H9 (cell line): ENCODE results near the gene HTRA3. TPM values are rescaled to one million over a fixed set of nuclear protein-coding genes. Genes with fewer than 3 reads are reported as not detected.

Source experiments
- DNase-seq: peaks from one replicate; pipeline ENCODE4 v3.0.0-alpha.2; 2017
- H2AFZ ChIP-seq: one replicate; pipeline ENCODE4 v1.6.1; 2013; ENCODE audit warnings: mild to moderate bottlenecking, low read length, control low read depth, moderate library complexity
- H2AK5ac ChIP-seq: 2 replicates; pipeline ENCODE4 v1.6.1; 2013; ENCODE audit warnings: low read length, control low read depth, mixed read lengths; ENCODE audit not compliant: insufficient read length
- H2BK120ac ChIP-seq: one replicate; pipeline ENCODE4 v1.6.1; 2013; ENCODE audit warnings: low read depth, mild to moderate bottlenecking, low read length, control low read depth, inconsistent platforms; ENCODE audit not compliant: poor library complexity, severe bottlenecking
- H2BK12ac ChIP-seq: 2 replicates; pipeline ENCODE4 v1.6.1; 2013; ENCODE audit warnings: low read length, control low read depth, mixed read lengths, low read depth; ENCODE audit not compliant: insufficient read length
- H2BK15ac ChIP-seq: 2 replicates; pipeline ENCODE4 v1.6.1; 2013; ENCODE audit warnings: low read depth, low read length, control low read depth
- H2BK20ac ChIP-seq: one replicate; pipeline ENCODE4 v1.6.1; 2013; ENCODE audit warnings: low read depth, mild to moderate bottlenecking, low read length, control low read depth, inconsistent platforms; ENCODE audit not compliant: poor library complexity, severe bottlenecking
- H2BK5ac ChIP-seq: 2 replicates; pipeline ENCODE4 v1.6.1; 2013; ENCODE audit warnings: low read length, control low read depth, mixed read lengths; ENCODE audit not compliant: insufficient read length
- H3K14ac ChIP-seq: 2 replicates; pipeline ENCODE4 v1.6.1; 2013; ENCODE audit warnings: low read length, control low read depth; ENCODE audit not compliant: insufficient read depth
- H3K18ac ChIP-seq: 2 replicates; pipeline ENCODE4 v1.6.1; 2013; ENCODE audit warnings: low read depth, mild to moderate bottlenecking, mixed read lengths, low read length, control low read depth; ENCODE audit not compliant: insufficient read length
- H3K23ac ChIP-seq: 2 replicates; pipeline ENCODE4 v1.6.1; 2013; ENCODE audit warnings: low read length, control low read depth, mixed read lengths, low read depth; ENCODE audit not compliant: insufficient read length
- H3K23me2 ChIP-seq: 2 replicates; pipeline ENCODE4 v1.6.1; 2013; ENCODE audit warnings: low read depth, mild to moderate bottlenecking, mixed read lengths, low read length, control low read depth; ENCODE audit not compliant: insufficient read length, poor library complexity, severe bottlenecking
- H3K27ac ChIP-seq: 2 replicates; pipeline ENCODE4 v1.5.1; 2013; ENCODE audit warnings: low read length, control low read depth, mixed read lengths, low read depth; ENCODE audit not compliant: insufficient read length
- H3K27me3 ChIP-seq: 2 replicates; pipeline ENCODE4 v1.6.1; 2013; ENCODE audit warnings: low read length, control low read depth, inconsistent platforms; ENCODE audit not compliant: insufficient read depth
- H3K4ac ChIP-seq: 2 replicates; pipeline ENCODE4 v1.6.1; 2013; ENCODE audit warnings: low read depth, mild to moderate bottlenecking, control low read depth, inconsistent platforms, low read length, moderate library complexity
- H3K4me1 ChIP-seq: 2 replicates; pipeline ENCODE4 v1.6.1; 2013; ENCODE audit warnings: low read length, control low read depth, inconsistent platforms; ENCODE audit not compliant: insufficient read depth
- H3K4me2 ChIP-seq: 2 replicates; pipeline ENCODE4 v1.6.1; 2013; ENCODE audit warnings: low read length, control low read depth, mixed read lengths; ENCODE audit not compliant: insufficient read length, insufficient read depth
- H3K56ac ChIP-seq: 2 replicates; pipeline ENCODE4 v1.6.1; 2013; ENCODE audit warnings: low read depth, mild to moderate bottlenecking, mixed read lengths, low read length, control low read depth; ENCODE audit not compliant: insufficient read length
- H3K79me1 ChIP-seq: 2 replicates; pipeline ENCODE4 v1.6.1; 2013; ENCODE audit warnings: low read depth, mild to moderate bottlenecking, moderate library complexity, low read length, control low read depth, inconsistent platforms; ENCODE audit not compliant: insufficient read depth, poor library complexity, severe bottlenecking
- H3K79me2 ChIP-seq: 2 replicates; pipeline ENCODE4 v1.6.1; 2013; ENCODE audit warnings: low read length, control low read depth, inconsistent platforms; ENCODE audit not compliant: insufficient read depth
- H3K9ac ChIP-seq: 2 replicates; pipeline ENCODE4 v1.6.1; 2013; ENCODE audit warnings: low read length, control low read depth, mixed read lengths; ENCODE audit not compliant: insufficient read length; ENCODE audit errors: extremely low read depth
- H3K9me3 ChIP-seq: one replicate; pipeline ENCODE4 v1.6.1; 2013; ENCODE audit warnings: low read depth, low read length, inconsistent platforms; ENCODE audit not compliant: control insufficient read depth
- H3T11ph ChIP-seq: one replicate; pipeline ENCODE4 v1.6.1; 2013; ENCODE audit warnings: mild to moderate bottlenecking, low read length, control low read depth, inconsistent platforms
- H4K20me1 ChIP-seq: one replicate; pipeline ENCODE4 v1.6.1; 2013; ENCODE audit not compliant: control insufficient read depth, insufficient read length, insufficient read depth
- H4K5ac ChIP-seq: 2 replicates; pipeline ENCODE4 v1.6.1; 2013; ENCODE audit warnings: low read depth, mild to moderate bottlenecking, mixed read lengths, low read length, control low read depth; ENCODE audit not compliant: insufficient read length
- H4K8ac ChIP-seq: replicated peaks from 2 replicates; pipeline ENCODE4 v1.6.1; 2013; ENCODE audit warnings: low read length, control low read depth, mixed read lengths, low read depth; ENCODE audit not compliant: insufficient read length
- H4K91ac ChIP-seq: 2 replicates; pipeline ENCODE4 v1.6.1; 2013; ENCODE audit warnings: low read depth, mild to moderate bottlenecking, moderate library complexity, mixed read lengths, low read length, control low read depth; ENCODE audit not compliant: insufficient read length
- H3K27ac Mint-ChIP-seq, 3 experiments: 2 replicates in 2 of 3; 3 replicates in 1 of 3; pipeline ENCODE4 v1.8.0; 2020 to 2021; ENCODE audit warnings: mixed read lengths in 3 of 3, mild to moderate bottlenecking in 1 of 3, moderate library complexity in 1 of 3
- H3K27me3 Mint-ChIP-seq: 2 replicates; pipeline ENCODE4 v1.8.0; 2021; ENCODE audit warnings: low read depth, mild to moderate bottlenecking, moderate library complexity, mixed read lengths
- H3K36me3 Mint-ChIP-seq, 3 experiments: 2 replicates in 2 of 3; 3 replicates in 1 of 3; pipeline ENCODE4 v1.8.0; 2020 to 2021; ENCODE audit warnings: low read depth in 3 of 3, mixed read lengths in 3 of 3; ENCODE audit not compliant: insufficient read depth in 1 of 3
- H3K4me1 Mint-ChIP-seq, 2 experiments: 2 replicates each; pipeline ENCODE4 v1.8.0; 2020; ENCODE audit warnings: mixed read lengths in 2 of 2
- H3K4me3 Mint-ChIP-seq, 2 experiments: 2 replicates in 1 of 2; 3 replicates in 1 of 2; pipeline ENCODE4 v1.8.0; 2020 to 2021; ENCODE audit warnings: mild to moderate bottlenecking in 2 of 2, mixed read lengths in 2 of 2, moderate library complexity in 1 of 2
- H3K9me3 Mint-ChIP-seq, 2 experiments: 2 replicates in 1 of 2; 3 replicates in 1 of 2; pipeline ENCODE4 v1.8.0; 2020; ENCODE audit warnings: mild to moderate bottlenecking in 2 of 2, mixed read lengths in 2 of 2, moderate library complexity in 1 of 2
- CTCF ChIP-seq: fragments of 200-600 bp; sonication (generic); conservative IDR thresholded peaks from 3 replicates; pipeline ENCODE4 v1.8.0; 2021; ENCODE audit warnings: antibody characterized with exemption, mild to moderate bottlenecking
- WGBS: extraction: QIAGEN DNeasy Blood & Tissue Kit; methylation state at CpG from one replicate; pipeline ENCODE4 v1.1.7; 2013; ENCODE audit warnings: missing lambda C conversion rate, low lambda C conversion rate, mixed read lengths; ENCODE audit not compliant: insufficient read length; ENCODE audit errors: extremely low coverage; 5-methylcytosine and 5-hydroxymethylcytosine counted together
- total RNA-seq: library from RNA; stranded (reverse); gene quantifications from 2 replicates; pipeline ENCODE4 v1.2.1, GENCODE V29; 2021

The HTRA3 gene
- total RNA-seq, 1 experiment from 2014 or later = 3.0 TPM

- Histone ChIP-seq H3K14ac (no peak overlapping the region), H3K18ac (no peak overlapping the region), H3K79me2 (no peaks in the 10 kb centered on the region), H3K9ac (no peak overlapping the region), H3K79me1 (no peaks in the 10 kb centered on the region), H3K27ac (no peak overlapping the region), H2BK5ac (no peak overlapping the region), H3K4me2 (no peak overlapping the region), H4K8ac (no peak overlapping the region), H3K27me3 (no peaks in the 10 kb centered on the region), H3K56ac (no peak overlapping the region), H3K4me1 (no peaks in the 10 kb centered on the region), H3K4ac (no peak overlapping the region), H2BK12ac (no peak overlapping the region), H4K20me1 (no peaks in the 10 kb centered on the region), H3K23ac (no peak overlapping the region), H2BK15ac (no peak overlapping the region), H2BK20ac (no peak overlapping the region), H3K9me3 (no peaks in the 10 kb centered on the region), H4K5ac (no peak overlapping the region), H2AFZ (no peak overlapping the region), H2BK120ac (no peak overlapping the region), H3K23me2 (no peaks in the 10 kb centered on the region), H2AK5ac (no peak overlapping the region), H3T11ph (no peak overlapping the region), H4K91ac (no peak overlapping the region)
- H3K9me3 Mint-ChIP-seq = no peaks in the 10 kb centered on the region; a peak in 1 of 5 replicates
- no peak for DNase-seq
- no peak overlapping the region for H3K27ac Mint-ChIP-seq
- H3K4me3 Mint-ChIP-seq = no peak overlapping the region
- peaks cover 0 to 18% of the 10 kb centered on the region in 2 experiments; a peak in 2 of 4 replicates for H3K4me1 Mint-ChIP-seq
- peaks cover 11% of the 10 kb centered on the region for H3K27me3 Mint-ChIP-seq
- WGBS = no CpG with 5 or more reads among the region's 14 CpGs
- no peaks in the 10 kb centered on the region for H3K36me3 Mint-ChIP-seq
- TF ChIP-seq CTCF = no peak
These were observed 5.4 kb upstream of the HTRA3 start for GRCh38 chr4:8264106-8264505.
